ENCODE data around the gene LACTBL1.
"Not testable (repeated sequence)": the region's sequence is repeated elsewhere in the genome, so short reads cannot be mapped to it uniquely, and the experiment has no call there.

The LACTBL1 gene, protein sequence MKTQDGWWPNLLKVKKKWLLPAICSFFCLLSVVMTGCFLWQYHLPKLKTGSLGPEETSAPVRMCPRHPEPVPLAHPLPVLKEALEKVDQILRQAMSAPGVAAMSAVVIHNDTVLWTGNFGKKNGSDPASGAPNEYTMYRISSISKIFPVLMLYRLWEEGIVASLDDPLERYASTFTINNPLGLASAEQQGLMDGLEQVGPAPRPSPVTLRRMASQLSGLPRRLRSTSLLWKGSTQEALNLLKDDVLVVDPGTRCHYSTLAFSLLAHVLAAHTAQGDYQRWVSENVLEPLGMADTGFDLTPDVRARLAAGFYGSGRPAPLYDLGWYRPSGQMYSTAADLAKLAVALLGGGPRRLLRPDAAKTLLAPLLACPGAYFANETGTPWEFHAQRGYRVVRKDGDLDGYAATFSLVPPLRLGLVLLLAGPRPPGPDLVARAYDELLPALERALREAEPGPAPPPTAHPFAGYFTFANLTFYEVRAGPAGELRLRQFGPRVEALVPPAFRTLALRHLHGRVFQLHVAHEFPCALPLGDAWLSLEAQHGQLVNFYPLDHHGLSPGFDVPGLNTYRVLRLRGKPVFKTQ

GRCh38 chr1:22972760-22973159 lies at the start of gene LACTBL1:
Gene LACTBL1, minus strand, starts transcription at chr1:22972866. Its CDS starts 550 bp downstream, at chr1:22972316.
- no peak for DNase-seq (ENCODE audit: low read depth)

DNA sequence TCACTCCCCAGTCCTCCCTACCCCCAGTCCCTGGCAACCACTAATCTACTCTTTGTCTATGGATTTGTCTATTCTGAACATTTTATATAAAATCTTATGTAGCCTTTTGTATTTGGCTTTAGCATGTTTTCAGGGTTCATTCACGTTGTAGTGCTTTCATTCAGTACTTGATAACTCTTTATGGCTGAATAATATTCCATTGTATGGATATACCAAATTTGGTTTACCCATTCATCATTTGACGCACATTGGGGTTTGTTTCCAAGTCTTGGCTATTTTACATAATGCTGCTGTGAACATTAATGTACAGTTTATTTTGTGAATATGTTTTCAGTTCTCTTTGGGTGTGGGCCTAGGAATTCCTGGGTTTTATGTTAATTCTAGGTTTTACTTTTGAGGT lies 49.2 kb upstream of the LACTBL1 start:
- DNase-seq (ENCODE audit: low read depth) = no peak

GRCh38 chr1:23020706-23021405 lies 48.2 kb upstream of the LACTBL1 start:
- no peak for DNase-seq (ENCODE audit: low read depth)

DNA sequence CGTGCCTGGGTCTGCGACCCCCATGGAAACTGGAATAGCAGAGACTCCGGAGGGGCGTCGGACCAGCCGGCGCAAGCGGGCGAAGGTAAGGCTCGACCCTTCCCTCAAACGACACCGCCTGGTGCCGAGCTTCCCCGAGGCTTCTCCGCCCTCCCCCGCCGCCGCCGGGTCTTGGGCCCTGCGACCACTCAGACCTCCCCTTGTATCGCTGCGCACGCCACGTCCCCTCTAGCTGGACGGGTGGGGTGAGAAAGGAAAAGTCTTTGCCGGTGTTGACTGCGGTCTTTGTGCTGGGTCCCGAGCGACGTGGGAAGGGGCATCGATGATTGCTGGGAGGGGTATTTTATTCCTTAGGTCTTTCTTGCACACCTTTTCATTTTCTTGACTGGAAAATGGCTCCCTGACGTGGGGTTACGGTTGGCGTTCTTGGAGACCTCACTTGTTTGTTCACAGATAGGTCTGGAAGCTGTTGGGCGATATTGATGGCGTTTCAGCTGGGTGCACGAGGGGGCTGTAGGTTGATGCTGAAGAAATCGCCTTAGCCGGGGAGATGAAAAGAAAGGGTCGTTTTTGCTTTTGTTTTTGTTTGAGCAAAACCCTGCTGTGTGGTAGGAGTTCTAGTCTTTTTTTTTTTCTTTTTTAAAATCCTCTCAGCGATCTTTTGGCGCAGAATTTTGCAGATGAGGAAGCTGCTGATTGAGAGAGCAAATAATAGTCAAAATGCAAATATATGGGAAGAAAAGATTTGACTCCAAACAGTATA lies 47.4 kb upstream of the LACTBL1 start:
- peak; percentile 7 for DNase-seq (ENCODE audit: low read depth)

DNA sequence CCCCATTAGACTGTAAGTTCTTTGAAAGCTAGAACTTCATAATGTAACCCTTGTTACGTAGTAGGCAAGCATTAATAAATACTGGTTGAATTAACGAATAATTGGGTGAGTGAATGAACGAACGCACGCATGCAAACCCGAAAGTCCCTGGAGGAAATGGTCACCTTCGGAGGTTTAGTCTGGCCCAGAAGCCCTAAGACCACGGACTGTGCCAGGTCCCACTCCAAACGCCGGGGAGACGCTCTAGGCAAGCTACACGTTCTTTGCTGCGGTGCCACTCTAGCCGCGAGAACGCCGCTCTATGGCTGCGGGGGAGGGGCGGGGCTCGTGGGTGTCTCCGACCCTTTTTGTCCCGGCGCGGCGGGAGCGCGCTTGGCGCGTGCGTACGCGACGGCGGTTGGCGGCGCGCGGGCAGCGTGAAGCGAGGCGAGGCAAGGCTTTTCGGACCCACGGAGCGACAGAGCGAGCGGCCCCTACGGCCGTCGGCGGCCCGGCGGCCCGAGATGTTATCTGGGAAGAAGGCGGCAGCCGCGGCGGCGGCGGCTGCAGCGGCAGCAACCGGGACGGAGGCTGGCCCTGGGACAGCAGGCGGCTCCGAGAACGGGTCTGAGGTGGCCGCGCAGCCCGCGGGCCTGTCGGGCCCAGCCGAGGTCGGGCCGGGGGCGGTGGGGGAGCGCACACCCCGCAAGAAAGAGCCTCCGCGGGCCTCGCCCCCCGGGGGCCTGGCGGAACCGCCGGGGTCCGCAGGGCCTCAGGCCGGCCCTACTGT lies 46.6 kb upstream of the LACTBL1 start, which contains the start of gene KDM1A:
Gene KDM1A (plus strand): TSS at position 375 of the 769 bp plus-strand sequence. CDS start 129 bp downstream, at position 504.
- peak; percentile 92 for DNase-seq (ENCODE audit: low read depth)

DNA sequence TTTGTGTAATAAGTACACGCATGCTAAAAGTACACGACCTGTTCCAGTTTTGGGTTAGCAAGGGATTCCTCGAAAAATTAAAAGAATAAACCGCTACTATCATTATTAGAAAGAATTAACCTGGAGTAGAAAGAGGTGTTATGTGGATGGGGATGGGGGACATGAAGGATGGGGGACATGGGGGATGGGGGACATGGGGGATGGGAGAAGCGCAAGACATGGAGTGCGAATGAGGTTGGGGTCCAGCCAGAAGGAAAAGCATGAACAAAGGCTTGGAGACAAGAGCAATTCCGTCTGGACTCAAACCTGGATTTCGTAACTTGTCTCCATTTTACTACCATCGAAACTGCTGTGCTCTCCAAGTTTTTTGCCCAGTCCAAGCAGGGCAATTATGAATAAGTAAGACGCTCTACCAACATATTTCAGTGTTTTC lies 46.0 kb upstream of the LACTBL1 start:
- no peak for DNase-seq (ENCODE audit: low read depth)

DNA sequence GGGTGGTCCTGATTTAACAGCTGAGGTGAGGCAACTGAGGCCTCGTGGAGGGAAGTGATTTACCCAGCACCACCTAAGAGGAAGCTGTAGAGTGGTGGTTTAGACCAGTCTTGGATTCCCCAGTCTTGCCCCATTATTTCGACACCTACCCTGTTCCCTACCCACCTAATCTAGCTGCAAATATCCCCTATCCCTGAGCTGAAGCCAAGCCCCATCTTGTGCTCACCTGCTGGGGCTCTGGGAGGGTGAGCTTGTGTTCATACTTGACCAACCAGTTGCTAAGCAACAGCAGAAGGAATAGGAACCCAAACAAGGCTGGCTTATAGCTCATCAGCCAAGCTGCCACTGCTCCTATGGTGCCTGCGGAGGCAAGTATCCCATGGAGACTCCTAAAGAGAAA lies 41.0 kb upstream of the LACTBL1 start:
- DNase-seq (ENCODE audit: low read depth) = no peak

GRCh38 chr1:23010025-23010424 lies 37.4 kb upstream of the LACTBL1 start:
- not testable (repeated sequence) for DNase-seq (ENCODE audit: low read depth)

DNA sequence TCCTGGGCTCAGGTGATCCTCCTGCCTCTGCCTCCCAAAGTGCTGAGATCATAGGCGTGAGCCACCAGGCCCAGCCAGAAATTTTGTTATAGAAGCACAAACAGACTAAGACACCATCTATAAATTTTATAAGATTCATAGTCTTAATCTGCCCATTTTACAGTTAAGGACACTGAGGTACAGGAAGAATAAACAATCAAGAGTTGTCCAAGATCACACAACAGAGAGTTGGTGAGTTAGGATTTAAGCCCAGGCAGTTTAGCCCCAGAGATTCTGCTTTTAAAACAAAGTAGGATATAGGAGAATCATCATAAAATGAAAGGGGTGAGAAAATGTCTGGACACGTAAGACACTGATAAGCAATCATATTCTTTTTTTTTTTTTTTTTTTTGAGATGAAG lies 36.2 kb upstream of the LACTBL1 start:
- no peak for DNase-seq (ENCODE audit: low read depth)

GRCh38 chr1:23007106-23007505 lies 34.4 kb upstream of the LACTBL1 start:
- DNase-seq (ENCODE audit: low read depth) = no peak

GRCh38 chr1:23004769-23005168 lies 32.1 kb upstream of the LACTBL1 start:
- DNase-seq (ENCODE audit: low read depth) = not testable (repeated sequence)

- no peak for DNase-seq (ENCODE audit: low read depth)
These were observed 31.4 kb upstream of the LACTBL1 start for GRCh38 chr1:23004112-23004511.

DNA sequence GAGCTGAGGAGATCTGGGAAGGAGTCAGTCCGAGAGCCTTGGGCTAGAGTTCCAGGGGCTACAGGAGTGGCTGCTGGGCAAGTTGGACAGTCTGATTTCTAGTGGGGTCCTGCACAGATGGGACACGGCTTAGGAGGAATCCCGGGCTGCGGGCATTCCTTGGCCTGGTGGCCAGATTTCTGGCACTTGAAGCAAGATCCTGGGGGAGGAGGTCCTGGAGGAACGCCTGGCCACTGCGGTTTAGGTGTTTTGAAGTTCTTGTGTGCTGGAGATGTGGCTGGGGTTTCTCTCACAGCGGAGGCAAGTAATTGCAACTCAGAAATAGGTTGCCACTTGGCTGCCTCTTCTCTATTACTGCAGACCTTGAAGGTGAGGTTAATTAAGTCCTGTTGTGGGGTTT lies 29.6 kb upstream of the LACTBL1 start:
- not testable (repeated sequence) for DNase-seq (ENCODE audit: low read depth)

DNA sequence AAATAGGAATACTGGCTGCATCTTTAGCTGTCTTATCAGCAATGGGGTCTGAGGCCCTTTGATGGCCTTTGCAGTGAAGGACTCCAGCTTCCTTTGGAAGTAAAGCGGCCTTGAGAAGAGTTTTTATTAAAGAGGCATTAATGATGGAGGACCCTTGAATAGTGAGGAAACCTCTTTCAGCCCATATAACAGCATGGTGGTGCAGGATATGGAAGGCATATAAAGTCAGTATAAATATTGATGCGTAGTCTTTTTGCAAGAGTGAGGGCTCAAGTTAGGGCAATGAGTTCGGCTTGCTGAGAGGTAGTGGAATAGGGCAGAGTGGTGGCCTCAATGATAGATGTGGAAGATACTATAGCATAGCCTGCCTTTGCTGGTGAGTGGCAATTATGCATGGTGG lies 27.5 kb upstream of the LACTBL1 start:
- not testable (repeated sequence) for DNase-seq (ENCODE audit: low read depth)

DNA sequence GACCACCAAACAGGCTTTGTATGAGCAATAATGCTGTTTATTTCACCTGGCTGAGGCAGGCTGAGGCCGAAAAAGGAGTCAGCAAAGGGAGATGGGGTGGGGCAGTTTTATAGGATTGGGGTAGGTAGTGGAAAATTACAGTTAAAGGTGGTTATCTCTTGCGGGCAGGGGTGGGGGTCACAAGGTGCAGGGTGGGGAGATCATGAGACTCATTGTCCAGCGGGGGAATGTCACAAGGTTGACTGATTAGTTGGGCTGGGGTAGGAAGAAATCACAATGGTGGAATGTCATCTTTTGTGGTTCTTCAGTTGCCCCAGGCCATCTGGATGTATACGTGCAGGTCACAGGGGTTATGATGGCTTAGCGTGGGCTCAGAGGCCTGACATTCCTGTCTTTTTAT lies 24.9 kb upstream of the LACTBL1 start:
- DNase-seq (ENCODE audit: low read depth) = not testable (repeated sequence)

GRCh38 chr1:22995774-22996173 lies 23.1 kb upstream of the LACTBL1 start:
- no peak for DNase-seq (ENCODE audit: low read depth)

- not testable (repeated sequence) for DNase-seq (ENCODE audit: low read depth)
These were observed 20.6 kb upstream of the LACTBL1 start for GRCh38 chr1:22993220-22993795.

GRCh38 chr1:22992384-22992783 lies 19.7 kb upstream of the LACTBL1 start:
- DNase-seq (ENCODE audit: low read depth) = not testable (repeated sequence)

DNA sequence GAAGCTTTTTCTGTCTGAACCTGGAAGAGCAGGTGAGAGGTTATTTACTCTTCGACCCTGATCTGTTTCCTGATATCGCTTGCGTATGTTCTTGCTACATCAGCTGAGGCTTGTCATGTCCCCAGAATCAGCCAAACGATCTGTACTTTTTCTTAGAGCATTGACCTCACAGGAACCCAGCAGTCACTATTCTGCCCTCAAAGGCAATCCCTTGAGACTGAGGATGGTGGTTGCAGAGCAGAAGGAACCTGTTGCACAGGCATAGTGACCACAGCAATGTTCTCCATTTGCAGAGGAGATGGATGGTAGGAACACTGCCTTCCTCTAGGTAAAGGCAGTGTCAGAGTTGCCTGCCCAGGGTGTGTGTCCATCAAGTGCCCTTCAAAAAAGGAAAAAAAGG lies 11.3 kb upstream of the LACTBL1 start:
- DNase-seq (ENCODE audit: low read depth) = no peak

DNA sequence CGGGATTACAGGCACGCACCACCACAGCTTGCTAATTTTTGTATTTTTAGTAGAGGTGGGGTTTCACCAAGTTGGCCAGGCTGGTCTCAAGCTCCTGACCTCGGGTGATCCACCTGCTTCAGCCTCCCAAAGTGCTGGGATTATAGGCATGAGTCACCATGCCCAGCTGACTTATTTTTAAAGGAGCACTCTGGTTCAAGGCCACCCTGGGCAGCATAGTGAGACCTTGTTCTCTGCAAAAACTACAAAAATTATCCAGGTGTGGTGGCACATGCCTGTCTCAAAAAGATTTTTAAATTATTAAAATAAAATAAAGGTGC lies 7.8 kb upstream of the LACTBL1 start:
- not testable (repeated sequence) for DNase-seq (ENCODE audit: low read depth)

DNA sequence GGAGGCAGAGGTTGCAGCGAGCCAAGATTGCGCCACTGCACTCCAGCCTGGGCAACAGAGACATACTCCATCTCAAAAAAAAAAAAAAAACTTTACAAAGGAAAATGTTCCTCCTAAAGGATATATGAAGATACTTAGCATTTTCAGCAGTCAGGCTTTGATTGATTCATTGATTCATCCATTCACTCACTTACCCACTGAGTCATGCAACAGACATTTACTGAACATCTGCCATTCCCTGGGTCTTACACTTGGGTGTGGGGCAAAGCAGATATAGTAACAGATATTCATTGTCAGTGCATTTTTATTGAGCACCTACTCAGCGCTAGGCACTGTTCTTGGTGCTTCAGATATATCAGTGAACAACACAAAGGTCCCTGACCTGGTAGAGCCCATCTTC lies 5.6 kb upstream of the LACTBL1 start:
- DNase-seq (ENCODE audit: low read depth) = no peak

Data from activated T-cell treated with anti-CD3 and anti-CD28 coated beads for 24 hours (primary cell).